OCI-LY7 (cell line): ENCODE results near the gene ZBTB48.

ENCODE experiments used
- EZH2phosphoT487 ChIP-seq: fragments of 200-600 bp; sonication (generic); IDR thresholded peaks from 2 replicates; pipeline ENCODE4 v1.6.1; 2018; ENCODE audit warnings: low read depth, borderline replicate concordance, mild to moderate bottlenecking, mixed run types, antibody characterized with exemption, low read length, moderate library complexity, mixed read lengths
- TF ChIP-seq, protein P1 (sequence below): fragments of 200-600 bp; sonication (generic); conservative IDR thresholded peaks from 2 replicates; pipeline ENCODE4 v1.5.1; 2014; ENCODE audit warnings: mild to moderate bottlenecking, antibody characterized with exemption, low read length, moderate library complexity, mixed read lengths

DNA sequence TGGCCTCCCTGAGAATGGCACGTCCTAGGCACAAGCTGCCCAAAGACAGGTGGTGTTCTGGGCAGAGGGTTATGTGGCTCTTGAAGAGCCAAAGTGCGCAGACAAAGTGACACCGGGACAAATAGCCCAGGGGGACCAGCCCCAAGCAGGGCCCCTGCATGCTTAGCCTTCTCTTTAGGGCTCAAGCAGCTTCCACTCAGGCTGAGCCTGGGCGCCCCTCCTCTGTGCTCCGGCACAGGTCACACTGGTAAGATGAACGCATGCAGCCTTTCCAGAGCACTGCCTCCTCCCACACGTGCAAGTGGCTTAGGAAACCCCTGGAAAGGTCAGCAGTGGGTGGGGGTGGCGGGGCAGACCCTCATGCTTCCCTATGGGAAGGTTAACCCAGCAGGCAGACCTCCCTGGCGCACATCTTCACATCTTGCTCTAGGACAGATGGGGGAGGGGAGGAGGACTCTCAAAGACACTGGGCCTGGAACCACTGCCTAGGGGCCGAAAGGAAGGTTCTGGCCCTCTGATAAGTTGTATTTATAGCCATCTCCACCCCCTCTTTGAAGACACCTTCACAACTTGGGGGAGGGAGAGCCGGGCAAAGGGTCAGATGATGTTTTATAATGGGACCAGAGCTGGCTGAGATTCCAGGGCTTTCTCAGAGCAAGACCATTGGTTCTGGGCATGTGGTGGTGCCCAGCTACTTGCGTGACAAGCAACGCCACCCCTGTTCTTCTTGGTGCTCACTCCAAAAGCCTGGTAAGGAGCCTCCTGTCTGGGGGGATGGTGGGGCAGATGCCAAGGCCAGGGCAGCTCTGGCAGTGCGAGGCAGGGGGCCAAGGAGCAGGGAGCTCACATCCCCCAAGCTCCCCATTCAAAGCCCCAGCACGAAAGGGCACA, 17.3 kb downstream of the ZBTB48 start:
- TF ChIP-seq, protein P1, sequence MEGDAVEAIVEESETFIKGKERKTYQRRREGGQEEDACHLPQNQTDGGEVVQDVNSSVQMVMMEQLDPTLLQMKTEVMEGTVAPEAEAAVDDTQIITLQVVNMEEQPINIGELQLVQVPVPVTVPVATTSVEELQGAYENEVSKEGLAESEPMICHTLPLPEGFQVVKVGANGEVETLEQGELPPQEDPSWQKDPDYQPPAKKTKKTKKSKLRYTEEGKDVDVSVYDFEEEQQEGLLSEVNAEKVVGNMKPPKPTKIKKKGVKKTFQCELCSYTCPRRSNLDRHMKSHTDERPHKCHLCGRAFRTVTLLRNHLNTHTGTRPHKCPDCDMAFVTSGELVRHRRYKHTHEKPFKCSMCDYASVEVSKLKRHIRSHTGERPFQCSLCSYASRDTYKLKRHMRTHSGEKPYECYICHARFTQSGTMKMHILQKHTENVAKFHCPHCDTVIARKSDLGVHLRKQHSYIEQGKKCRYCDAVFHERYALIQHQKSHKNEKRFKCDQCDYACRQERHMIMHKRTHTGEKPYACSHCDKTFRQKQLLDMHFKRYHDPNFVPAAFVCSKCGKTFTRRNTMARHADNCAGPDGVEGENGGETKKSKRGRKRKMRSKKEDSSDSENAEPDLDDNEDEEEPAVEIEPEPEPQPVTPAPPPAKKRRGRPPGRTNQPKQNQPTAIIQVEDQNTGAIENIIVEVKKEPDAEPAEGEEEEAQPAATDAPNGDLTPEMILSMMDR: no peak
- TF ChIP-seq EZH2phosphoT487: no peak
